GM18526 (cell line): ENCODE data around the gene NTRK1.

Source experiments
- POLR2A ChIP-seq: IDR thresholded peaks from 3 replicates; pipeline ENCODE4 v1.6.1; 2011; ENCODE audit not compliant: insufficient read length; ENCODE audit errors: extremely low read depth

Gene NTRK1

DNA sequence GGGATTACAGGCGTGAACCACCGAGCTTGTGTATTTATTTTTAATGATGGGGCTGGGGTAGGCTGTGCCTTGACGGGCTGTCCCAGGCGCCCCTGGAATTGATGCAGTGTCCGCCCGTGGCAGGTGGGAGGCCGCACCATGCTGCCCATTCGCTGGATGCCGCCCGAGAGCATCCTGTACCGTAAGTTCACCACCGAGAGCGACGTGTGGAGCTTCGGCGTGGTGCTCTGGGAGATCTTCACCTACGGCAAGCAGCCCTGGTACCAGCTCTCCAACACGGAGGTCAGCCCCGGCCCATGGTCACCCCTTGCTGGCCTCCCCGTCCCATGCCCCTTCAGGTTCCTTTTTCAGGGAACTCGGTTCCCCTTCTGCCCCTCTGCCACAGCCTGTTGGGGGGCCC is 19.2 kb downstream of the NTRK1 start:
- no peak for TF ChIP-seq POLR2A

DNA sequence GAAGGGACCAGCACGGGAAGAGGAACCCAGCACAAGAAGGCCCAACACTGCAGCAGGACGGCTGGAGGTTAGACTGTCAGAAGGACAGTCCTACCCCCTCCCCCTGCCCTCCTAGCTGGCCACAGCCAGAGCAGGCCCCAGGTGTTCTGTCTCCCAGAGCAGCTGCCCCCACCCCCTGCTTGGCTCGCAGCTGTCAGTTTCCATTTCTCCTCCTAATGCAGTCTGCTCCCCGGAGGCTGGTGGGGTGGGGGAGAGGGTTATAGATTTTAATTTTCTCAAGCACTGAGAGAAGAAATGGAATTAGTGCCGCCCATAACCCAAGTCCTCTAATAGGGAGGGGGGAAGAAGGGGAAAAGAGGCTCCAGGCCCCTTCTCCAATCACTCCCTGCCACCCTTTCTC is 19.8 kb downstream of the NTRK1 start:
- no peak for TF ChIP-seq POLR2A

DNA sequence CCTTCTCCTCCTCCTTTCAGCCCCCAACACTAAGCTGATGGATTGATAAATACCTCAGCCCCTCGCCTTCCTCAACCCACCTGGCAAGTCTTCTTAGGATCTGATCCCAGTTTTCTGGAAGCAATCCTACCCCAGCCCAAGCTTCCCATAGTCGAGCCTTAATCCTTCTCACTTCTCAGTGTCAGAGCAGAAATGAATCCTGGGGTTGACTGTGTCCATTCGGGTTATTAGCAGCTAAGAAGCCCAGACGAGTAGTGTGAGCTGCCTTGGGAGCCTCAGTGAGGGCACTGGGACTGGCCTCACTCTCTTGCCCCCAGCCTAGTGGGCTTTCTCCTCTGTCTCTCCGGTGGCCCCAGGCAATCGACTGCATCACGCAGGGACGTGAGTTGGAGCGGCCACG is 20.4 kb downstream of the NTRK1 start:
- TF ChIP-seq POLR2A, result no peak

DNA sequence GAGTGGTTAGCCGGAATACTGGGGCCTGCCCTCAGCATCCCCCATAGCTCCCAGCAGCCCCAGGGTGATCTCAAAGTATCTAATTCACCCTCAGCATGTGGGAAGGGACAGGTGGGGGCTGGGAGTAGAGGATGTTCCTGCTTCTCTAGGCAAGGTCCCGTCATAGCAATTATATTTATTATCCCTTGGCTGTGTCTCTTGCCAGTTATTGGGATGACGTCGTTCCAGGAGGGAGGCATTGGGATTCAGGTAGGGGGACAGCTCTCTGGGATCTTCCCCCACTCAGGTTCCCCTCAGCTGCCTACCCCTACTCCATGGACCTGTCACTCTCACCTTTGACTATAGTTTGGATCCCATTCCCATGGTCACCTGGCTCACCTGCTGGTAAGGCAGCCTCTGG is 21.0 kb downstream of the NTRK1 start:
- no peak for TF ChIP-seq POLR2A

DNA sequence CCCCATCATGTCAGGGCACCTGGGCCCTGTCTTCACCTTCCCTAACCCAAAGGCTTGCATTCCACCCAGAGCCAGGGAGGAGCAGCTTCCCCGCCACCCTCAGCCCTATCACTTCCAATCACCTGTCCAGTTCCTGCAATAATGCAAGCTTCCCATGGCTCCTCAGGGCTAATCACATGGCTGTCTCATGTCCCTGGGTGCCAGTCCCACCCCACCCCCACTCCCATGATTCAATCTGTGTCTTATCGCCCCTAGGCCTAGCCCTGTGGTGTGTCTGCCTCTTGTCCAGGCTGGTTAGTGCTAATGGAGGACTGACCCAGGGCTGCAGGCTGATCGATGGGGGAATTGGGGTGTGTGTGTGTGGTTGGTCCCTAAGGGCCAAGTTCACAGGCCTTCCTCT is 21.9 kb downstream of the NTRK1 start:
- no peak for TF ChIP-seq POLR2A

DNA sequence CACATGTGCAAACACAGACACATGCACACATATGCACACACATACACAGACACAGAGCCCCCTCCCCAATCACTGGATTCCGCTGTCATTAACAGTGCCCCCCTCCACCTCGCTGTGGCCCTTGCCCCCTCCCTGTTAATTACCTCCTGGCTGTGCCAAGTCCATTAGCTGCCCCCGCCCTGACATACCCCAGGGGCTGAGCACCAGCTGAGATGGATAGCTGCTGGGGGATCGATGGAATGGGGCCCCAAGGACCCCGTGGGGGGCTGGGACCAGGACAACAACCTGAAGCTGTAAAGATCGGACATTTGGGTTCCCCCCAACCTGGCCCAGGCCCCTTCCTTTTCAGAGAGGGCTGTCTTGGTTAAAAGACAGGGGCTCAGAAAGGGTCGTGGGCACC is 23.3 kb downstream of the NTRK1 start:
- TF ChIP-seq POLR2A, result no peak

DNA sequence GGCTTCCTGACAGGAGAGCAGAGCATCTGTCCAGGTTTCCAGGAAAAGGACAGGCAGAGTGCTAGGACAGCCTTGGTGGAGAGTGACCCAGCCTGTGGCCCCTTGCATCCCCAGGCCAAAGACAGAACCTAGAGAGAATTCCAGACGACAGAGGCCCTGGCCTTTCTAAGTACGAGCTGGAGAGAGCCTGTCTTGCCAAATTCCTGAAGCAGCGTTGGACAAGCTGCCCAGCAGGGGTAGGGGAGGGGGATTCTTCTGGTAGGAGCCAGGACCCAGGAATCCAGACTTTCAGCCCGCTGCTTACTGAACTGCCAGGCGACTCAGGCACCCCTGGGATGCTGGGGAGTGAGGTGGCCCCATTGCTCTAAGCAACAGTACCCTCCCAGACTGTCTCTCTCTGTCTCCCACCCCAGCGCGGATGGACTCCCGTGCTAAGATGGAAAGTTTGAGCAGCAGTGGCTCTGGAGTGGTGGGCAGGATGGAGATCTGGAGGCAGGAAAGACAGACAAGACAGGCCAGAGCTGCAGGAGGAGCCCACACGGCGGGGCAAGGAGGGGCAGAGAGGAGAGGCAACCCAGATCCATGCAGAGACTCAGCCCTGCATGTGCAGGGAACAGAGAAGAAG is 24.0 kb downstream of the NTRK1 start:
- TF ChIP-seq POLR2A, result no peak

DNA sequence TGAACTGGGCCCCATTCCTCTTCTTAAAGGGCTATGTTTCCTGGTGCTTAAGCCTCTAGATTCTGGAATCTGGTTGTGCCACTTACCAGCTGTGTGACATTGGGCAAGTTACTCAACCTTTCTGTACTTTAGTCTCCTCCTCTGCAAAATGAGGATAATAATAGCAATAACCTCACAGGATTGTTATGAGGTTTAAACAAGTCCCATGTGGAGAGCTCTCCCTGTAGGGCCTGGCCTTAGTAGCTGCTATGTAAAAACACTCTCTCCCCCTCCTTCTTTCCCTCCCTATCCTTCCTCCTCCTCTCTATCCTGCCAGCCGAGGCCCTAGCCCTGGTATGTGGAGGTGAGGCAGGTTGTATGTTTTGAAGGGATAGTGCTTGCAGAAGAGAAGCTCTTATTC is 24.6 kb downstream of the NTRK1 start:
- TF ChIP-seq POLR2A, result no peak

DNA sequence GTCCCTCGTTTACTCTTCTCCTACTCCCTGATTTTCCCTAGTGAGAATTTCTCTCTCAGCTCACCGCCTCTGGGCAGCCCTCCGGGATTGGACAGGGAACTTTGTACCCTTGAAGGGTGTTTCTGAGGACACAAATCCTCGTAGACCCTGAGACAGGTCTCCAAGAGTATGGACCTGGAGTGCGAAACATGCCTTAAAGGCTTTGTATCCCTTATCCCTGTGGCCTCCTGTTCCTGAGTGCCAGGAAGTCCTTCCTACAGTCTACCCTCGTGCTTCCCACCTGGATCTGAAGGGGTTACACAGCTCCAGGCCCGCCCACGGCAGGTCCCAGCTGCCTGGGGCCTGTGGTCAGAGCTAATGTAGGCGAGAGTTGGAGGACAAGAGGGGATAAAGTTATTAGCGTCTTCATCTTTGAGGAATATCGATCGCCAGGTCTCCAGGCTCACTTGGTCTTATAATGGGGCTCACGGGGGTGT is 25.3 kb downstream of the NTRK1 start:
- no peak for TF ChIP-seq POLR2A

DNA sequence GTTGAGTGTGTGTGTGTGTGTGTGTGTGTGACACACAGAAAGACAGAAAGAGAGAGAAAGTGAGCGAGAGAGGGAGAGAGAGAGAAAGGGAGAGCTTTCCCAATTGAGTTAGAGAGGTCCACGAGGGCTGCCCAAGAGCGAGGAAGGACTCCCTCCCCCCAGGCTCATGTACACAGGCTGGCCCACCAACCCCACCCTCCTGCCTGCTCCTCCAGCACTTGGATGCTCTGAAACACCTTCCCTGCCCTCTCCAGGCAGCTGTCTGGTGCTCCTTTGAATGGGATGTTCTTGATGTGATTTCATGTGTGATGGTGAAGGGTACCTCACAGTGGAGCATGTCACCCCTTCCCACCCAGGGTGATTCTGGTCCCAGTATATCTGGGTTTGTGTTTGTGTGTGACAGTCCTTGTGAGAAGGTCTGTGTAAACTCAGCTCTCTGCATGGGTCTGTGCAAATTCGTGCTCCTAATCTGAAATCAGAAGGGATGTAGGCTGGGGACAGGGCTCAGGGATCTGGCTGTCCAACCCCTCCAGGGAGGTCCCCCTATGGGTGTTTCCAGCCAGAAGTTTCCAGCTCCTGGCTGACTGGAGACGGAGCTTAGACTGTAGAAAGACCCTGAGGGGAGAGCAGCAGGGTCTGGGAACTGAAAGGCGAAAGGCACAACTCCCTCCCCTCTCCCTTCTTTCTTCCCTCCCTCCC is 26.1 kb downstream of the NTRK1 start:
- no peak for TF ChIP-seq POLR2A

DNA sequence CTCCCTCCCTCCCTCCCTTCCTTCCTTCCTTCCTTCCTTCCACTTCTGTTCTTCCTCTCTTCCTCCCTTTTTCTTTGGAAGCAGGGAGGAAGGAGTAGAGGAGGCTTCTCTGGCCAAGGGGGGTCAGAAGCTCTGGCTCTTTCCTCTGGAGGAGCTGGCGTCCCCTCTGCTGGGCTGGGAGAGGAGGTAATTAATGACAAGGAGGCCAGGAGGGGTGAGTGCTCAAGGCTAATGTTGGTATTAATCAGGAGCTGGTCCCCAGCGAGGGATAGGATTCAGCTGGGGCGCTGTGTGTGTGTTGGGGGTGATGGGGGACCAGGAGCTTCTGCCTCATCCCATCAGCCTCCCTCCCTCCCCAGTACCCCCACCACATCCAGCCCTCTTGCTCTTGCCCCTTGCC is 26.7 kb downstream of the NTRK1 start:
- no peak for TF ChIP-seq POLR2A

DNA sequence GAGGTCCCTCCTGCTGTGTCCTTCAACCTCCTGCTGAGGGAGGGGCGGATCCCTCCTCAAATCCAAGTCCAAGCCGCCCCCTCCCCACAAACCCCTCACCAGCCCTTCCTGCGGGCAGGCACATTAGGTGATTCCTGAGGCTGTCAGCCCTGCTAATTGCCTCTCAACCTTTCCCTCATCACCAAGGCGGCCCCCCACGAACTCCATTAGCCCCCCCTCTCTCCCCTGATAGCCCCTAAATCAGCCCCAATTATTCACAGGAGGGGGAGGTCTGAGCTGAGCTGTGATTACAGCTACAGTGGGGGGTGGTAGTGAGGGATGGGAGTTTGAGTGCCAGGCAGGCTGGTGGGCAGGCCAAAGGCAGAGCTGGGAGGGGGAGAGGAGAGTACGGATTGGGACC is 27.1 kb downstream of the NTRK1 start:
- TF ChIP-seq POLR2A, result no peak

DNA sequence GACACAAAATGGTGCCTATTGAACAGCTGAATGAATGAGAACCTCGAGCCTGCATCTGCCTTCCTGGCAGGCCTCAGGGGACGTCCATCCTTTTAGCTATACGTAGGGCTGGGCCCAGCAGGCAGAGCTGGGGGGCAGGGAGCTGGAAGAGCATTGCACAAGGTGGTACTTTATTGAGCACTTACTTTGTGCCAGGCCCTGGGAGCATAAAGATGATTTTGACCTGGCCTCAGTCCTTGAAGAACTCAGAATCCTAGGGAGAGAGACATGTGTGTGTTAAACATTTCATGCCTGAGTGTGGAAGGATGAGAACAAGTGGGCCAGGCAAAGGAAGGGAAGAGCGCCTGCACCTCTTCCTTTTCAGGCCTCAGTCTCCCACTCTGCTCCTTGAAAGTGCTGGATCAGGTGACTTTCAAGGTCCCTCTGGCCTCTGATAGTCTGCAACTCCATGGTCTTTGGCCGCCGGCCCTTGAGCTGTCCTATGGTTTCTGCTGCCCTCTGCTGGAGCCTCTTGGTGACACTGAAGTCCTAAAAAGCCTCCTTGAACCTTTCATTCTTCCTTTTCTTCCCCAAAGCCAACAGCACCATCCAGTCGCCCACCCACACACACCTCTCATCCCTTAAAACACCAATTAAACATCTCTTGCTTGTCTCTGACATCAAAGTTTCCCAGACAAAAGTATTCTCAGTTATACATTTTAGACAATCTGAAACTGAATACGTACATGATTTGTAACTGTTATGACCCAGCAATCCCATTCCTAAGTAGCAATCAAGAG is 29.3 kb downstream of the NTRK1 start:
- no peak for TF ChIP-seq POLR2A

DNA sequence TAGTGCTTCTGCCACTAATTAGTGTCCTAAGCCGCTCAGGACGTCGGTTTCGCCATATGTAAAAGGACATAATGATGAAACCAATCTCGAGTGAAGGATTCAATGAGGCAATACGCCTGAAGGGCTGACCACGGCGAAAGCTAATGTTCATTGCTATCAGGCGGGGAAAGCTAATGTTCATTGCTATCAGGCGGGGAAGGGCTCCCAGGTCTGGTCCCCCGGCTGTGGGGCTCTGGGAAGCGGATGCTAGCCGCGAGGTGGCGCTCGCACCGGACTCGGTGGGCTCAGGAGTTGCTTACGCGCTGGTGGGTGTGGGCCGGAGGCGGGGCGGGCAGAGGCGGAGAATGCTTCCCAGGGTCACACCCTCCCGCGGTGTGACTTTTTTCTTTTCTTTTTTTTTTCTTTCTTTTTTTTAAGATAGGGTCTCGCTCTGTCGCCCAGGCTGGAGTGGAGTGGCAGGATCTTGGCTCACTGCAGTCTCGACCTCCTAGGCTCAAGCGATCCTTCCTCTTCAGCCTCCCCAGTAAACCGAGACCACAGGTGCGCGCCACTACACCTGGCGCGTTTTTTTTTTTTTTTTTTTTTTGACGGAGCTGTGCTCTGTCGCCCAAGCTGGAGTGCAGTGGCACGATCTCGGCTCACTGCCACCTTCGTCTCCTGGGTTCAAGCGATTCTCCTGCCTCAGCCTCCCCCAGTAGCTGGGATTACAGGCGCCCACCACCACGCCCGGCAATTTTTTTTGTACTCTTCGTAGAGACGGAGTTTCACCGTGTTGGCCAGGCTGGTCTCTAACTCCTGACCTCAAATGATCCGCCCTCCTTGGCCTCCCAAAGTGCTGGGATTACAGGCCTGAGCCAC is 31.8 kb downstream of the NTRK1 start:
- TF ChIP-seq POLR2A, result no peak
